DOHH2 (cell line): ENCODE measurements around the gene NFKBIL1.

Experiments
- CTCF ChIP-seq: fragments of 200-600 bp; sonication (generic); IDR thresholded peaks from one replicate; pipeline ENCODE4 v1.5.1; 2014; ENCODE audit warnings: antibody characterized with exemption, mild to moderate bottlenecking, low read depth, low read length; ENCODE audit not compliant: poor library complexity, severe bottlenecking
- EZH2phosphoT487 ChIP-seq: fragments of 200-600 bp; sonication (generic); IDR thresholded peaks from 2 replicates; pipeline ENCODE4 v1.6.1; 2017; ENCODE audit warnings: borderline replicate concordance, mild to moderate bottlenecking, antibody characterized with exemption, low read length, moderate library complexity, mixed read lengths

GRCh38 chr6:31530659-31531058 lies 16.7 kb upstream of the NFKBIL1 start:
- TF ChIP-seq EZH2phosphoT487 = no peak
- TF ChIP-seq CTCF = no peak
